ENCODE results near the gene FTO. TPM values are rescaled to one million over a fixed set of nuclear protein-coding genes. Genes with fewer than 3 reads are reported as not detected.

FTO gene
- total and polyA plus RNA-seq, 3 donors from 2014 or later = 32.4 to 64.7 (median 50.3) TPM

DNA sequence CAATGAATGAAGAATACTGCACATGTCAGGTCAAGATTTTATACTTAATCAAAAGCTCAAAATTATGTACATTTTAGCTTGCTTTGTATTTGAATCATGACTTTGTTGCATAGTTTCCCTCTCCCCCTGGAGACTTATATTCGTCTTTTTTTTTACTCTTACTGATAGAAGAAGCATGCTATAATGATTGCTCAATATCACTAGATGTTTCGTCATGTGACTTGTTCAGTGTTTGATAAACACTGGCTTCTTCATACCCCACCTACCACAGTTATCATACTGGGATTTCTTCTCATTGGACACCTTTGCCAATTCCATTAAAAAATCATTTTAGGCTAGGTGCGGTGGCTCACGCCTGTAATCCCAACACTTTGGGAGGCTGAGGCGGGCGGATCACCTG is 148.7 kb downstream of the FTO start:
- H3K4me3 ChIP-seq = no peak overlapping the region
- WGBS, 2 donors = 94 to 97% methylated on average over 6 of the region's 6 CpGs
- no peaks in the 10 kb centered on the region for H3K36me3 ChIP-seq (ENCODE audit: low read depth, missing control alignments)
- no peak for DNase-seq
- no peaks in the 10 kb centered on the region for H3K27me3 ChIP-seq
- no peak overlapping the region for H3K27ac ChIP-seq
- H3K9me3 ChIP-seq = no peaks in the 10 kb centered on the region
- no peaks in the 10 kb centered on the region for H3K4me1 ChIP-seq
- TF ChIP-seq CTCF (IDR thresholded peaks at IDR 0.05) (no peak), POLR2A (IDR thresholded peaks at IDR 0.05) (no peak)
- intact Hi-C loops (cut with DNase I; ENCODE audit: low total_unique reads) = no loop called here

DNA sequence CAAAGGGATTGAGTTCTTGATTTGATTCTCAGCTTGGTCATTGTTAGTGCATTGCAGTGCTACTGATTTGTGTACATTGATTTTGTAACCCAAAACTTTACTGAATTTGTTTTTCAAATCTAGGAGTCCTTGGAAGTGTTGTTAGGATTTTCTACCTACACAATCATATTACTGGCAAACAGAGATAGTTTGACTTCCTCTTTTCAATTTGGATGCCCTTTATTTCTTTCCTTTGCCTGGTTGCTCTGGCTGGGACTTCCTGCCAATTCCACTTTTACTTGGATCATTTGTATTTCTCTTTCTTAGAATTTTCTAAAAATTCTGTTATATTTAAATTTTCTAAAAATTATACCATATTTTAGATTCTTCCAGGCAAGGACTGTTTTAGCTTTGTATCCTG is 151.1 kb downstream of the FTO start:
- H3K9me3 ChIP-seq = no peaks in the 10 kb centered on the region
- H3K27ac ChIP-seq = no peak overlapping the region
- no peaks in the 10 kb centered on the region for H3K36me3 ChIP-seq (ENCODE audit: low read depth, missing control alignments)
- TF ChIP-seq POLR2A (IDR thresholded peaks at IDR 0.05) (no peak), CTCF (IDR thresholded peaks at IDR 0.05) (no peak)
- DNase-seq = no peak
- no peaks in the 10 kb centered on the region for H3K4me1 ChIP-seq
- no peak overlapping the region for H3K4me3 ChIP-seq
- intact Hi-C loops (cut with DNase I; ENCODE audit: low total_unique reads) = no loop called here
- H3K27me3 ChIP-seq = no peaks in the 10 kb centered on the region

DNA sequence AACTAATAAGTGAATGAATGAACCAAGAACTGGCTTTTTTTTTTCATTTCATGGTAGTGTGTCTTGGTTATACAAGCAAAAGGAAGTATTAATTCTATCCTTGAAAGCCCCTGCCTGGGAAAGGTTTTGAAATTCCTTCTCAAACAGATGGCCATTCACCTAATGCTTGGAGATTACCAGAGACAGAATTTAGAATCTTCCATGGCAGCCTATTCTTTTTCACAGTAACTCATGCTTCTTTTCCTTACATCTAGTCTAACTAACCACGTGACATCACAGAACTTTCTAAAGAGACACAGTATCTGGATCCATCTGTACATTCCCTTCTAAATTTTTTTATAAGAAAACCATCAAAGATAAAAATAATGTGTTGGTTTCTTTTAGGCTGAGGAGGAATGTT is 151.6 kb downstream of the FTO start:
- intact Hi-C loops (cut with DNase I; ENCODE audit: low total_unique reads) = no loop called here
- no peaks in the 10 kb centered on the region for H3K4me1 ChIP-seq
- WGBS, 2 donors = 94 to 100% methylated on average over 1 of the region's 1 CpG
- no peak overlapping the region for H3K27ac ChIP-seq
- H3K27me3 ChIP-seq = no peaks in the 10 kb centered on the region
- TF ChIP-seq POLR2A (IDR thresholded peaks at IDR 0.05) (no peak), CTCF (IDR thresholded peaks at IDR 0.05) (no peak)
- DNase-seq = no peak
- no peaks in the 10 kb centered on the region for H3K36me3 ChIP-seq (ENCODE audit: low read depth, missing control alignments)
- H3K9me3 ChIP-seq = no peaks in the 10 kb centered on the region
- H3K4me3 ChIP-seq = no peak overlapping the region

GRCh38 chr16:53859995-53860540 is 156.1 kb downstream of the FTO start:
- no peaks in the 10 kb centered on the region for H3K36me3 ChIP-seq (ENCODE audit: low read depth, missing control alignments)
- no peak overlapping the region for H3K27ac ChIP-seq
- no peak for TF ChIP-seq POLR2A (IDR thresholded peaks at IDR 0.05)
- TF ChIP-seq CTCF (IDR thresholded peaks at IDR 0.05) = no peak
- DNase-seq = no peak
- no peaks in the 10 kb centered on the region for H3K27me3 ChIP-seq
- 91 to 97% methylated on average over 2 of the region's 2 CpGs for WGBS, 2 donors
- intact Hi-C loops (cut with DNase I; ENCODE audit: low total_unique reads) = no loop called here
- no peak overlapping the region for H3K4me3 ChIP-seq
- no peaks in the 10 kb centered on the region for H3K4me1 ChIP-seq
- H3K9me3 ChIP-seq = no peaks in the 10 kb centered on the region

GRCh38 chr16:53863861-53864260 is 159.9 kb downstream of the FTO start:
- intact Hi-C loops (cut with DNase I; ENCODE audit: low total_unique reads) = no loop called here
- Histone ChIP-seq H3K4me3 (no peak overlapping the region), H3K36me3 (ENCODE audit: low read depth, missing control alignments) (no peaks in the 10 kb centered on the region), H3K9me3 (no peaks in the 10 kb centered on the region), H3K4me1 (peaks cover 4% of the 10 kb centered on the region), H3K27me3 (no peaks in the 10 kb centered on the region), H3K27ac (no peak overlapping the region)
- WGBS, 2 donors = 91 to 100% methylated on average over 2 of the region's 2 CpGs
- TF ChIP-seq POLR2A (IDR thresholded peaks at IDR 0.05) (no peak), CTCF (IDR thresholded peaks at IDR 0.05) (no peak)
- no peak for DNase-seq

Data from testis (tissue), 3 donors.